H1 (cell line): ENCODE measurements around the gene LRBA. TPM values are rescaled to one million over a fixed set of nuclear protein-coding genes. Genes with fewer than 3 reads are reported as not detected.

ENCODE experiments used
- CTCF ChIA-PET: fragments of 300-600 bp; sonication (Branson Sonifier 250); formaldehyde crosslinking; loops from one replicate; lab custom pipeline; 2021; ENCODE audit not compliant: partially characterized antibody; lab: Charles Lee
- POLR2A ChIA-PET: fragments of 300-600 bp; sonication (Branson Sonifier 250); formaldehyde crosslinking; loops from one replicate; lab custom pipeline; 2021; ENCODE audit warnings: inconsistent platforms; ENCODE audit not compliant: partially characterized antibody; lab: Charles Lee
- DNase-seq, 2 experiments: peaks; one replicate each; pipeline versions ENCODE4 v3.0.0 to v3.0.0-alpha.2; 2010 to 2022; ENCODE audit warnings: low spot score in 2 of 2, low read depth in 1 of 2, mixed read lengths in 1 of 2
- FAIRE-seq: peaks from 2 replicates; lab custom pipeline; 2011; peaks lifted over from hg19 to GRCh38; lab: Jason Lieb, UNC
- H2AFZ ChIP-seq: 2 replicates; pipeline ENCODE4 v1.8.1; 2012; ENCODE audit warnings: low read length, inconsistent platforms
- H2AK5ac ChIP-seq: 2 replicates; pipeline ENCODE4 v1.6.1; 2013; ENCODE audit warnings: low read depth, low read length
- H2BK120ac ChIP-seq: replicated peaks from 2 replicates; pipeline ENCODE3; 2013; ENCODE audit warnings: low read depth, low read length, inconsistent platforms
- H2BK12ac ChIP-seq: 2 replicates; pipeline ENCODE4 v1.6.1; 2013; ENCODE audit warnings: low read depth, low read length
- H2BK15ac ChIP-seq: 2 replicates; pipeline ENCODE4 v1.6.1; 2013; ENCODE audit warnings: low read length
- H2BK20ac ChIP-seq: 2 replicates; pipeline ENCODE4 v1.6.1; 2013; ENCODE audit warnings: low read length
- H2BK5ac ChIP-seq: 2 replicates; pipeline ENCODE4 v1.6.1; 2013; ENCODE audit warnings: low read depth, low read length
- H3K14ac ChIP-seq: 2 replicates; pipeline ENCODE4 v1.6.1; 2013; ENCODE audit warnings: inconsistent platforms; ENCODE audit not compliant: insufficient read length
- H3K18ac ChIP-seq: 2 replicates; pipeline ENCODE4 v1.6.1; 2013; ENCODE audit warnings: low read length; ENCODE audit errors: extremely low read depth
- H3K23ac ChIP-seq: 2 replicates; pipeline ENCODE4 v1.6.1; 2013; ENCODE audit warnings: inconsistent platforms; ENCODE audit not compliant: insufficient read length
- H3K23me2 ChIP-seq: 2 replicates; pipeline ENCODE4 v1.6.1; 2013; ENCODE audit warnings: low read depth, low read length
- H3K27ac ChIP-seq: 2 replicates; pipeline ENCODE4 v1.6.1; 2011; ENCODE audit warnings: low read depth, low read length, inconsistent platforms
- H3K27me3 ChIP-seq, 4 experiments: replicated peaks in 1 of 4; 1 replicate in 1 of 4; 2 replicates in 3 of 4; pipeline versions ENCODE4 v1.6.1 to v1.8.1; 2011 to 2013; ENCODE audit warnings: low read length in 3 of 4, mild to moderate bottlenecking in 3 of 4, inconsistent platforms in 2 of 4, mixed read lengths in 2 of 4, moderate library complexity in 1 of 4; ENCODE audit not compliant: control insufficient read depth in 3 of 4, insufficient read depth in 3 of 4; ENCODE audit errors: extremely low read depth in 1 of 4
- H3K36me3 ChIP-seq, 4 experiments: 2 replicates each; pipeline versions ENCODE4 v1.6.1 to v1.8.1; 2011 to 2013; ENCODE audit warnings: mild to moderate bottlenecking in 4 of 4, low read length in 3 of 4, moderate library complexity in 2 of 4, control low read depth in 1 of 4, inconsistent platforms in 1 of 4; ENCODE audit not compliant: insufficient read depth in 4 of 4, control insufficient read depth in 2 of 4
- H3K4ac ChIP-seq: replicated peaks from 2 replicates; pipeline ENCODE3; 2013; ENCODE audit warnings: low read length, low read depth, mixed read lengths, inconsistent platforms; ENCODE audit not compliant: insufficient read length
- H3K4me1 ChIP-seq, 4 experiments: replicated peaks in 1 of 4; 1 replicate in 1 of 4; 2 replicates in 3 of 4; pipeline versions ENCODE4 v1.6.1 to v1.8.1; 2011 to 2013; ENCODE audit warnings: low read length in 3 of 4, inconsistent platforms in 2 of 4, mixed read lengths in 1 of 4; ENCODE audit not compliant: insufficient read depth in 4 of 4, control insufficient read depth in 3 of 4
- H3K4me2 ChIP-seq, 2 experiments: 2 replicates each; pipeline versions ENCODE4 v1.6.1 to v1.8.1; 2011 to 2013; ENCODE audit warnings: low read depth in 2 of 2, low read length in 2 of 2, control low read depth in 1 of 2, inconsistent platforms in 1 of 2, mild to moderate bottlenecking in 1 of 2; ENCODE audit not compliant: insufficient read depth in 1 of 2
- H3K4me3 ChIP-seq, 4 experiments: fragments of 200-600, 300-600 bp in 1 of 4; sonication (generic), shearing (Covaris generic), sonication (Bioruptor Twin) in 1 of 4; 2 replicates each; pipeline versions ENCODE4 v1.5.1 to v1.8.1; 2011 to 2016; ENCODE audit warnings: low read length in 4 of 4, low read depth in 3 of 4, control low read depth in 2 of 4, inconsistent platforms in 2 of 4, mild to moderate bottlenecking in 2 of 4, mixed read lengths in 1 of 4, moderate library complexity in 1 of 4; ENCODE audit not compliant: insufficient read depth in 2 of 4; ENCODE audit errors: extremely low read depth in 1 of 4
- H3K56ac ChIP-seq: replicated peaks from 2 replicates; pipeline ENCODE3; 2013; ENCODE audit warnings: low read depth, mild to moderate bottlenecking, mixed read lengths, low read length, inconsistent platforms; ENCODE audit not compliant: insufficient read length
- H3K79me1 ChIP-seq: 2 replicates; pipeline ENCODE4 v1.6.1; 2013; ENCODE audit warnings: low read depth, low read length, control low read depth
- H3K79me2 ChIP-seq, 2 experiments: 2 replicates each; pipeline versions ENCODE4 v1.6.1 to v1.8.1; 2012 to 2013; ENCODE audit warnings: low read length in 2 of 2, mild to moderate bottlenecking in 2 of 2, inconsistent platforms in 1 of 2; ENCODE audit not compliant: insufficient read depth in 2 of 2, control insufficient read depth in 1 of 2
- H3K9ac ChIP-seq, 4 experiments: replicated peaks in 1 of 4; 1 replicate in 1 of 4; 2 replicates in 3 of 4; pipeline versions ENCODE4 v1.6.1 to v1.8.1; 2011 to 2013; ENCODE audit warnings: low read depth in 3 of 4, low read length in 3 of 4, control low read depth in 2 of 4, mild to moderate bottlenecking in 2 of 4, moderate library complexity in 2 of 4, inconsistent platforms in 1 of 4; ENCODE audit errors: extremely low read depth in 1 of 4
- H3K9me3 ChIP-seq, 2 experiments: 2 replicates each; pipeline versions ENCODE4 v1.6.1 to v1.8.1; 2012 to 2013; ENCODE audit warnings: mild to moderate bottlenecking in 2 of 2, moderate library complexity in 2 of 2, control low read depth in 1 of 2, inconsistent platforms in 1 of 2, low read depth in 1 of 2, low read length in 1 of 2, mixed read lengths in 1 of 2; ENCODE audit not compliant: insufficient read depth in 2 of 2
- H4K20me1 ChIP-seq, 2 experiments: replicated peaks in 1 of 2; 2 replicates each; pipeline versions ENCODE3 to v1.8.1; 2011 to 2013; ENCODE audit warnings: inconsistent platforms in 2 of 2, low read length in 2 of 2, mild to moderate bottlenecking in 1 of 2; ENCODE audit not compliant: insufficient read depth in 2 of 2, control insufficient read depth in 1 of 2
- H4K5ac ChIP-seq: 2 replicates; pipeline ENCODE4 v1.6.1; 2013; ENCODE audit warnings: low read length, low read depth, mixed read lengths, inconsistent platforms; ENCODE audit not compliant: insufficient read length
- H4K8ac ChIP-seq: 2 replicates; pipeline ENCODE4 v1.8.0; 2013; ENCODE audit warnings: mild to moderate bottlenecking, moderate library complexity, low read length, inconsistent platforms; ENCODE audit not compliant: insufficient read depth; ENCODE audit errors: extremely low read depth
- H4K91ac ChIP-seq: replicated peaks from 2 replicates; pipeline ENCODE3; 2013; ENCODE audit warnings: low read length, mixed read lengths, inconsistent platforms; ENCODE audit not compliant: insufficient read length
- CREB1 ChIP-seq: IDR thresholded peaks from 2 replicates; pipeline ENCODE4 v1.6.1; 2012; ENCODE audit warnings: inconsistent platforms
- EP300 ChIP-seq, 2 experiments: IDR thresholded peaks; 1 replicate in 1 of 2; 2 replicates in 1 of 2; pipeline ENCODE4 v1.6.1; 2011 to 2012; ENCODE audit warnings: low read depth in 2 of 2, low read length in 2 of 2, mild to moderate bottlenecking in 2 of 2, borderline replicate concordance in 1 of 2, inconsistent platforms in 1 of 2, moderate library complexity in 1 of 2
- MAFK ChIP-seq: IDR thresholded peaks from 2 replicates; pipeline ENCODE4 v1.6.1; 2012; ENCODE audit warnings: low read depth, mild to moderate bottlenecking, improper control_type of control experiment, low read length
- WGBS, 2 experiments: shearing (Covaris generic) in 1 of 2; methylation state at CpG; one replicate each; pipeline versions ENCODE4 v1.1.6 to v1.1.7; 2013 to 2015; ENCODE audit warnings: low lambda C conversion rate in 2 of 2, mixed read lengths in 2 of 2, inconsistent platforms in 1 of 2, low coverage in 1 of 2, missing lambda C conversion rate in 1 of 2; ENCODE audit not compliant: insufficient replicate concordance in 2 of 2, insufficient coverage in 1 of 2, insufficient read length in 1 of 2; ENCODE audit errors: extremely low coverage in 1 of 2, missing lambda C conversion rate in 1 of 2; 5-methylcytosine and 5-hydroxymethylcytosine counted together
- polyA plus RNA-seq, 7 experiments: library from polyadenylated mRNA; depleted of rRNA in 3 of 7; stranded (reverse) in 5 of 7; unstranded in 2 of 7; fragments of >200 nt in 5 of 7; fragments of 200-250 nt in 2 of 7; gene quantifications; 1 replicate in 5 of 7; 2 replicates in 1 of 7; 4 replicates in 1 of 7; pipeline versions ENCODE4 v1.2.1 to v1.2.3, GENCODE V29; 2011 to 2013; ENCODE audit warnings: missing spikeins in 2 of 7, mixed read lengths in 2 of 7
- total RNA-seq: library from RNA; stranded (reverse); fragmentation: NEBNext Ultra II Directional; extraction: Animal tissue kit (Norgen Biotek cat#: 25700); gene quantifications from 2 replicates; pipeline ENCODE4 v1.2.1, GENCODE V29; 2021

Gene LRBA
- total and polyA plus RNA-seq, 2 of the 8 experiments (the other 6 are each of a cell fraction or from before 2014, with no cell fraction given) = 54.6 to 83.2 TPM

DNA sequence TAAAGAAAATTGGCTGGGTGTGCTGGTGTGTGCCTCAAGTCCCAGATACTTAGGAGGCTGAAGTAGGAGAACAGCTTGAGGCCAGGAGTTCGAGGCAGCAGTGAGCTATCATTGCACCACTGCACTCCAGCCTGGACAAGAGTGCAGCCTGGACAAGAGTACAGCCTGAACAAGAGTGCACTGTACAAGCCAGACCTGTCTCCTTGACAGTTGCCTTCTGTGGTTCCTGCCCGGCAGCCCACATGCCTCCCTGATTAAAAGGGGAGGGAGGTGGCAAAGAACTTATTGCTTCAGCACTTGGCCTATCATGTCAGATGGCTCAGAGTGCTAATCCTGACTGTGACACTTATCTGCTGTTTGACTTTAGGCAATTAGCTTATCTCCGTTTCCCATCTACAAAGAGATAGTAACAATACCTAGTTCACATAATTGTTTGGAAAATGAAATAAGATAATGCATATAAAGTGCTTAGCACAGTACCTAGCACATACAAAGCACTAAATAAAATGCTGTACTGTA, 687.8 kb downstream of the LRBA start:
- no peak overlapping the region for H3K9ac ChIP-seq
- H2BK12ac ChIP-seq = no peak overlapping the region
- H3K23ac ChIP-seq = no peak overlapping the region
- no peak overlapping the region for H3K4me2 ChIP-seq
- H3K14ac ChIP-seq = no peak overlapping the region
- no peak for DNase-seq
- H2BK15ac ChIP-seq = no peak overlapping the region
- no peaks in the 10 kb centered on the region for H3K79me1 ChIP-seq
- no peak overlapping the region for H3K18ac ChIP-seq
- no peak overlapping the region for H4K5ac ChIP-seq
- H2BK120ac ChIP-seq = no peak overlapping the region
- H2AFZ ChIP-seq = no peak overlapping the region
- no peaks in the 10 kb centered on the region for H3K9me3 ChIP-seq
- no peak overlapping the region for H3K56ac ChIP-seq
- no peak for FAIRE-seq
- 88% methylated on average over 3 of the region's 3 CpGs; no CpG with 5 or more reads in 1 of the 2 experiments for WGBS, 2 experiments
- no peaks in the 10 kb centered on the region for H3K36me3 ChIP-seq
- H3K27me3 ChIP-seq = no peaks in the 10 kb centered on the region
- no peaks in the 10 kb centered on the region for H3K23me2 ChIP-seq
- no peak overlapping the region for H2AK5ac ChIP-seq
- H3K79me2 ChIP-seq = no peaks in the 10 kb centered on the region
- H3K4me3 ChIP-seq = no peak overlapping the region
- no peak overlapping the region for H4K8ac ChIP-seq
- TF ChIP-seq CREB1 = no peak
- no peak for TF ChIP-seq EP300 (IDR thresholded peaks at IDR 0.05; ENCODE audit: borderline replicate concordance in 1 of 2, low read depth in 2 of 2, low read length in 2 of 2)
- no peak for TF ChIP-seq MAFK
- ChIA-PET POLR2A (no interaction called here), CTCF (interaction anchor here (1.1 to 1.3 kb wide), 2 partner anchors 26 to 37 kb away, joined by 3 to 4 read pairs; no protein-coding TSS in a partner anchor)
- H3K4me1 ChIP-seq = no peaks in the 10 kb centered on the region; a peak in 1 of 7 replicates
- peaks cover 0 to 2% of the 10 kb centered on the region in 2 experiments for H4K20me1 ChIP-seq
- no peak overlapping the region for H2BK20ac ChIP-seq
- no peak overlapping the region for H3K4ac ChIP-seq
- H3K27ac ChIP-seq = no peak overlapping the region
- H2BK5ac ChIP-seq = no peak overlapping the region
- no peak overlapping the region for H4K91ac ChIP-seq
